Measurements from ENCODE around the gene BCAS3. TPM values are rescaled to one million over a fixed set of nuclear protein-coding genes. Genes with fewer than 3 reads are reported as not detected.
"Not testable (repeated sequence)": the region's sequence is repeated elsewhere in the genome, so short reads cannot be mapped to it uniquely, and the experiment has no call there.

Gene BCAS3
- total RNA-seq, 2 donors from 2014 or later = 28.0 to 37.7 TPM

- Histone ChIP-seq H3K4me1 (ENCODE audit: control insufficient read depth, insufficient read depth, low read length) (no peaks in the 10 kb centered on the region), H3K36me3 (ENCODE audit: control insufficient read depth, insufficient read depth, low read length) (no peaks in the 10 kb centered on the region), H3K27ac (ENCODE audit: low read depth, low read length) (no peak overlapping the region), H3K9ac (ENCODE audit: extremely low read depth, low read length, poor library complexity, severe bottlenecking) (no peak overlapping the region), H3K4me3 (ENCODE audit: low read length) (no peak overlapping the region), H3K27me3 (ENCODE audit: control insufficient read depth, insufficient read depth, low read length, poor library complexity, severe bottlenecking) (no peaks in the 10 kb centered on the region), H3K9me3 (ENCODE audit: control insufficient read depth, low read length) (no peaks in the 10 kb centered on the region)
- no peaks in the 10 kb centered on the region for H3K27me3 Mint-ChIP-seq (ENCODE audit: insufficient read depth)
- H3K36me3 Mint-ChIP-seq (ENCODE audit: low read depth) = no peaks in the 10 kb centered on the region
- H3K4me1 Mint-ChIP-seq = peaks cover 10% of the 10 kb centered on the region
- no peaks in the 10 kb centered on the region for H3K9me3 Mint-ChIP-seq
- no peak for DNase-seq
- H3K4me3 Mint-ChIP-seq = no peak overlapping the region
- TF ChIP-seq, protein P1, sequence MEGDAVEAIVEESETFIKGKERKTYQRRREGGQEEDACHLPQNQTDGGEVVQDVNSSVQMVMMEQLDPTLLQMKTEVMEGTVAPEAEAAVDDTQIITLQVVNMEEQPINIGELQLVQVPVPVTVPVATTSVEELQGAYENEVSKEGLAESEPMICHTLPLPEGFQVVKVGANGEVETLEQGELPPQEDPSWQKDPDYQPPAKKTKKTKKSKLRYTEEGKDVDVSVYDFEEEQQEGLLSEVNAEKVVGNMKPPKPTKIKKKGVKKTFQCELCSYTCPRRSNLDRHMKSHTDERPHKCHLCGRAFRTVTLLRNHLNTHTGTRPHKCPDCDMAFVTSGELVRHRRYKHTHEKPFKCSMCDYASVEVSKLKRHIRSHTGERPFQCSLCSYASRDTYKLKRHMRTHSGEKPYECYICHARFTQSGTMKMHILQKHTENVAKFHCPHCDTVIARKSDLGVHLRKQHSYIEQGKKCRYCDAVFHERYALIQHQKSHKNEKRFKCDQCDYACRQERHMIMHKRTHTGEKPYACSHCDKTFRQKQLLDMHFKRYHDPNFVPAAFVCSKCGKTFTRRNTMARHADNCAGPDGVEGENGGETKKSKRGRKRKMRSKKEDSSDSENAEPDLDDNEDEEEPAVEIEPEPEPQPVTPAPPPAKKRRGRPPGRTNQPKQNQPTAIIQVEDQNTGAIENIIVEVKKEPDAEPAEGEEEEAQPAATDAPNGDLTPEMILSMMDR (conservative IDR thresholded peaks at IDR 0.05) = no peak
- 94% methylated on average over 2 of the region's 2 CpGs; no CpG with 5 or more reads in 1 of the 2 experiments for WGBS, 2 experiments (ENCODE audit: insufficient coverage in 1 of 2, insufficient read length in 1 of 2)
- H3K27ac Mint-ChIP-seq = no peak overlapping the region
Observed at GRCh38 chr17:61144137-61144536, 466.5 kb downstream of the BCAS3 start.

DNA sequence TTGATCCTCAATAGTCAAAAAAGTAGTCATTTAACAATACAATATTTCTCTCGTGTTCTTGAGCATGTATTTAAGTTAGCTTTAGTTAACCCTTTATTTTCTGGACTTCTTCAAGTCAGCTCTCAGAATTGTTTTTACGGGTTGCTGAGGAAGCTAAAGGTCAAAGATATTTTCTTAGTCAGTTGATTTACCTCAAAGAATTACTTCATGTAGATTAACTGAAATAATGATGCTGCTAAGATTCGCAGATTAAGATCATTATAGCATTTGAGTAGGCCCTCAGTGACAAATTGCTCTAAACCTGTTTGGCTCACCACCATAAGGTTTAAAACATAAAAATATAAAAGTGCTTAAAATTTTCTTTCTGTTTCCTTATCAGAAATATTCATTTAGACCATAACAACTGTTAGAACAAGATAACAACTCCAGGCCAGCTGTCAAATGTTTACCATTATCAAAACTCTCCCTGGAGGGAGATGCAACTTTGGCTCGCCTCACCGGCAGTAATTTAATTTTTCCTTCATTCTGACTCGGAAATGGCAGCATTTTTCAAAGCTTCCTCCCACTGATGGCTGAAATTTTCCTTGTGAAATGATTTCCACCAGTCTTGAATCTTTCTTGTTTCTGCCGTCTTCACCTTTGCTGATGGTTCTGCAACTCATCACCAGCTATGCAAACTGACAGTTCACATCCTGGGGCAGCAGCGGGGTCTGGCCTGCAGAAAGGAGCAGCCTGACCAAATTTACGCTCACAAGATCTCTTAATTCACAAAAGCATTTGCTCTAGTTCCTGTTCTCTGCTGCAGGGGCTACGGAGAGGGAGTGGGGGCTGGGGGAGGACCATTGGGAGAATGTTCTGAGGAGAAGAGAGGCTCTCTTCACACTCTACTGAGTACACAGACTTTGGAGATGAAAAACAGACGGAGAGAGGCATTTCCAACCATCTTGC is 467.2 kb downstream of the BCAS3 start:
- no peak overlapping the region for H3K27ac Mint-ChIP-seq
- WGBS, 2 experiments (ENCODE audit: insufficient coverage in 1 of 2, insufficient read length in 1 of 2) = 88 to 94% methylated on average over 6 to 11 of the region's 11 CpGs
- no peak overlapping the region for H3K4me3 ChIP-seq (ENCODE audit: low read length)
- H3K36me3 ChIP-seq (ENCODE audit: control insufficient read depth, insufficient read depth, low read length) = no peaks in the 10 kb centered on the region
- no peak overlapping the region for H3K27ac ChIP-seq (ENCODE audit: low read depth, low read length)
- DNase-seq = no peak
- no peaks in the 10 kb centered on the region for H3K27me3 ChIP-seq (ENCODE audit: control insufficient read depth, insufficient read depth, low read length, poor library complexity, severe bottlenecking)
- no peaks in the 10 kb centered on the region for H3K9me3 ChIP-seq (ENCODE audit: control insufficient read depth, low read length)
- TF ChIP-seq, protein P1 (conservative IDR thresholded peaks at IDR 0.05) = no peak
- H3K4me1 Mint-ChIP-seq = peaks cover 12% of the 10 kb centered on the region
- no peak overlapping the region for H3K4me3 Mint-ChIP-seq
- H3K4me1 ChIP-seq (ENCODE audit: control insufficient read depth, insufficient read depth, low read length) = no peaks in the 10 kb centered on the region
- no peaks in the 10 kb centered on the region for H3K36me3 Mint-ChIP-seq (ENCODE audit: low read depth)
- H3K9me3 Mint-ChIP-seq = no peaks in the 10 kb centered on the region
- no peak overlapping the region for H3K9ac ChIP-seq (ENCODE audit: extremely low read depth, low read length, poor library complexity, severe bottlenecking)
- H3K27me3 Mint-ChIP-seq (ENCODE audit: insufficient read depth) = no peaks in the 10 kb centered on the region

- H3K36me3 ChIP-seq (ENCODE audit: control insufficient read depth, insufficient read depth, low read length); H3K27me3 ChIP-seq (ENCODE audit: control insufficient read depth, insufficient read depth, low read length, poor library complexity, severe bottlenecking); H3K4me3 ChIP-seq (ENCODE audit: low read length); H3K9me3 ChIP-seq (ENCODE audit: control insufficient read depth, low read length); H3K27me3 Mint-ChIP-seq (ENCODE audit: insufficient read depth); DNase-seq; H3K36me3 Mint-ChIP-seq (ENCODE audit: low read depth); H3K9me3 Mint-ChIP-seq; H3K27ac Mint-ChIP-seq; H3K9ac ChIP-seq (ENCODE audit: extremely low read depth, low read length, poor library complexity, severe bottlenecking); H3K27ac ChIP-seq (ENCODE audit: low read depth, low read length); H3K4me1 ChIP-seq (ENCODE audit: control insufficient read depth, insufficient read depth, low read length); H3K4me1 Mint-ChIP-seq; H3K4me3 Mint-ChIP-seq: not testable (repeated sequence)
- WGBS, 2 experiments (ENCODE audit: insufficient coverage in 1 of 2, insufficient read length in 1 of 2) = 91 to 95% methylated on average over 8 of the region's 8 CpGs
Observed at GRCh38 chr17:61146833-61147232, 469.2 kb downstream of the BCAS3 start.
